Karpas-422 (cell line): Measurements from ENCODE around the gene TRERF1. TPM values are rescaled to one million over a fixed set of nuclear protein-coding genes. Genes with fewer than 3 reads are reported as not detected.

Experiments
- DNase-seq: peaks from one replicate; pipeline ENCODE4 v3.0.0-alpha.2; 2015
- H2AFZ ChIP-seq: fragments of 200-600 bp; sonication (generic); 2 replicates; pipeline ENCODE4 v1.6.1; 2014; ENCODE audit warnings: antibody characterized with exemption, low read length, mixed read lengths
- H3K27ac ChIP-seq: fragments of 200-600 bp; sonication (generic); 2 replicates; pipeline ENCODE4 v1.5.1; 2014; ENCODE audit warnings: mild to moderate bottlenecking, low read length, moderate library complexity
- H3K27me3 ChIP-seq: fragments of 200-600 bp; sonication (generic); 2 replicates; pipeline ENCODE4 v1.6.1; 2014; ENCODE audit warnings: low read length, mixed read lengths
- H3K36me3 ChIP-seq: fragments of 200-600 bp; sonication (generic); 2 replicates; pipeline ENCODE4 v1.6.1; 2014; ENCODE audit warnings: low read length, mixed read lengths; ENCODE audit not compliant: insufficient read depth
- H3K4me1 ChIP-seq: fragments of 200-600 bp; sonication (generic); 2 replicates; pipeline ENCODE4 v1.6.1; 2014; ENCODE audit warnings: mild to moderate bottlenecking, low read length, mixed read lengths
- H3K4me2 ChIP-seq: fragments of 200-600 bp; sonication (generic); 2 replicates; pipeline ENCODE4 v1.6.1; 2014; ENCODE audit warnings: low read length, low read depth, mild to moderate bottlenecking; ENCODE audit not compliant: poor library complexity, severe bottlenecking
- H3K4me3 ChIP-seq: fragments of 200-600 bp; sonication (generic); 2 replicates; pipeline ENCODE4 v1.5.1; 2014; ENCODE audit warnings: mild to moderate bottlenecking, antibody characterized with exemption, low read length, mixed read lengths
- H3K79me2 ChIP-seq: fragments of 200-600 bp; sonication (generic); 2 replicates; pipeline ENCODE4 v1.6.1; 2014; ENCODE audit warnings: mild to moderate bottlenecking, low read length, mixed read lengths
- H3K9ac ChIP-seq: fragments of 200-600 bp; sonication (generic); 2 replicates; pipeline ENCODE4 v1.6.0; 2014; ENCODE audit warnings: low read length
- H3K9me2 ChIP-seq: fragments of 200-600 bp; sonication (generic), shearing (Covaris generic); replicated peaks from 2 replicates; pipeline ENCODE4 v1.6.0; 2014; ENCODE audit warnings: mild to moderate bottlenecking, low read length, moderate library complexity; ENCODE audit not compliant: insufficient read depth
- H3K9me3 ChIP-seq: fragments of 300-700, 200-600 bp; sonication (generic); 2 replicates; pipeline ENCODE4 v1.6.1; 2014; ENCODE audit warnings: low read length, mixed read lengths
- H4K20me1 ChIP-seq: fragments of 200-600 bp; sonication (generic); 2 replicates; pipeline ENCODE4 v1.6.1; 2014; ENCODE audit warnings: mild to moderate bottlenecking, antibody characterized with exemption, low read length, low read depth; ENCODE audit not compliant: insufficient read depth
- total RNA-seq: library from RNA; depleted of rRNA; stranded (reverse); fragments of >200 nt; shearing (Covaris generic); gene quantifications from 2 replicates; pipeline ENCODE4 v1.2.3, GENCODE V29; 2014; ENCODE audit warnings: low replicate concordance

Gene TRERF1
- total RNA-seq, 1 experiment from 2014 or later, result 32.7 TPM

DNA sequence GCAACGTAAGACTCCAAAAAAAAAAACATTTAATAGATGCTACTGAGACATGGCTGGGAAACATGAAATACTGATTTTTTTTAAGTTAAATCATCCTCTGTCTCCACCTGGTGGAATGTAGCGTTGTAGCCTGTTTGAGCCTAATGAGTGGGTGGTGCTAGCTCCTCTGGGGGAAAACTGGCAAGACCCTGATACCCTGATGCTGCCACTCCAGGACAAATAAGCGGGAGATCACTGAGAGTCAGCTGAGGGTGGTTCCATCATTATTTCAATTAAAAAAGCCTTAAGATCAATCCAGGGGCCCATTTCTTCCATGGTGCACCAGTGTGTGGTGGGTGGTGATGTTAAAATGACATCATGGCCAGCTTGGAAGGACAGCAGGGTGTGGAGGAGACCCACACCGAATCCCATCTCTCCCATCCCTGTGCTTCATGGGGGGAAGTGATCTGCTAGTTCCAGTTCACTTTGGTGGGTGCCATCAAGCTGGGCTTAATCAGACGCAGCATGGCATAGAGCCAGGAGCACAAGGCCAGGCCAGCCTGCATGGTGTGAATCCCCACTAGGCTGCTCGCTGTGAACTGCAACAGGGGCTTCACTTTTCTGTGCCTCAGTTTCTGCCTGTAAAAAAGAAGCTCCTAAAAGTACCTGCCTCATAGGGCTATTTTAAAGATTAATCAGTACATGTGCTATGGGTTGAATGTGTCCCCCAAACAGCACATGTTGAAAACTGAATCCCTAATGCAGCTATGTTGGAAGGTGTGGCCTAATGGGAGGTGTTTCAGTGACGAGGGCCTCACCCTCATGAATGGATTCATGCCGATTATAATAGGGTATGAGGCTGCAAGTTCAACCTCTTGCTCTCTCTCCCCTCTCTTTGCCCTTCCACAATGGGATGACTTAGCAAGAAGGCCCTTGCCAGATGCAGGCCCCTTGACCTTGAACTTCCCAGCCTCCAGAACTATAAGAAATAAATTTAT lies 221.1 kb downstream of the TRERF1 start:
- H2AFZ ChIP-seq, result no peak overlapping the region
- H3K27ac ChIP-seq, result no peak overlapping the region
- H4K20me1 ChIP-seq, result no peaks in the 10 kb centered on the region
- no peak overlapping the region for H3K9ac ChIP-seq
- no peaks in the 10 kb centered on the region for H3K9me2 ChIP-seq
- H3K9me3 ChIP-seq, result no peaks in the 10 kb centered on the region
- no peak overlapping the region for H3K4me3 ChIP-seq
- peaks cover 45% of the 10 kb centered on the region; the same call in 1 of the 2 replicates for H3K36me3 ChIP-seq
- H3K4me1 ChIP-seq, result peaks cover 18% of the 10 kb centered on the region
- H3K79me2 ChIP-seq, result no peaks in the 10 kb centered on the region
- H3K4me2 ChIP-seq, result no peak overlapping the region
- peak; percentile 62 for DNase-seq
- H3K27me3 ChIP-seq, result no peaks in the 10 kb centered on the region

- H3K27me3 ChIP-seq, result no peaks in the 10 kb centered on the region
- no peaks in the 10 kb centered on the region for H3K79me2 ChIP-seq
- H3K36me3 ChIP-seq, result peaks cover 36% of the 10 kb centered on the region; the same call in 1 of the 2 replicates
- no peaks in the 10 kb centered on the region for H4K20me1 ChIP-seq
- H3K9ac ChIP-seq, result no peak overlapping the region
- H3K9me3 ChIP-seq, result no peaks in the 10 kb centered on the region
- H3K27ac ChIP-seq, result no peak overlapping the region
- DNase-seq, result no peak
- peaks cover 28% of the 10 kb centered on the region for H3K4me1 ChIP-seq
- no peak overlapping the region for H3K4me2 ChIP-seq
- H2AFZ ChIP-seq, result no peak overlapping the region
- no peaks in the 10 kb centered on the region for H3K9me2 ChIP-seq
- no peak overlapping the region for H3K4me3 ChIP-seq
Measured at GRCh38 chr6:42229506-42230119, 222.1 kb downstream of the TRERF1 start.

- H3K4me1 ChIP-seq, result peaks cover 35% of the 10 kb centered on the region
- no peak overlapping the region for H3K4me2 ChIP-seq
- DNase-seq, result no peak
- peaks cover 35% of the 10 kb centered on the region; the same call in 1 of the 2 replicates for H3K36me3 ChIP-seq
- no peaks in the 10 kb centered on the region for H3K79me2 ChIP-seq
- H3K9ac ChIP-seq, result no peak overlapping the region
- H3K27me3 ChIP-seq, result no peaks in the 10 kb centered on the region
- H3K27ac ChIP-seq, result no peak overlapping the region
- no peaks in the 10 kb centered on the region for H4K20me1 ChIP-seq
- H3K9me2 ChIP-seq, result no peaks in the 10 kb centered on the region
- H3K4me3 ChIP-seq, result no peak overlapping the region
- no peak overlapping the region for H2AFZ ChIP-seq
- no peaks in the 10 kb centered on the region for H3K9me3 ChIP-seq
Measured at GRCh38 chr6:42228305-42228704, 223.4 kb downstream of the TRERF1 start.

DNA sequence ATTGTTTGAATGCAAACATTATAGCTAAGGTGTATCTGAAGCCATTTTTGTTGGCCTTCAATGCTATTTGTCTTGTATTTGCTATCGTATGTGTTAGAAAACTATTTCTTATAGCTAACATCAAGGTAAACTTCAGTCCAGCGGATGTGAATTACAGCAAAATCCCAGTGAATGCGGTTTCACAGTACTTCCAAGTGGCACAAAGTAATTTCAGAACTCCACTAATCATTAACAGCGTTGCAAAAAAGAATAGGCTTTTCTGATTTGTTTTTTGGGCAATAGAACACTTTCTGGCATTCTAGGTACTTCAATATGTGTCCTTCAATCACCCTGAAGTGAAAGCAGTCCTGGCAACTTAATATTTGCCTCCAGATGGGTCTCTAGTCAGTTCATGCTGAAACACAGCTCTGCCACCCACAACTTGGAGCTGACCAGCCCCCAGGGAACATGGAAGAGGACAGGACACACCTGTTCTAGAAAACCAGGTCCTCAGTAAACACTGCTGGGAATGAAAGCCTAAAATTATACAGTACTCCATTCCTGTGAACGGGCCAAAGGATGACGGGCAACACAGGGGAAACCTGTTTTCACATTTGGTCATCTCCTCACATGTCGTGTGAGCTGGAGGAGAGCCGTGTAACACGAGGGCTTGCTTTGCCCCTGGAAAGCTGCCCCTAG lies 224.4 kb downstream of the TRERF1 start:
- H3K9me2 ChIP-seq, result no peaks in the 10 kb centered on the region
- H3K36me3 ChIP-seq, result peaks cover 30% of the 10 kb centered on the region; the same call in 1 of the 2 replicates
- H4K20me1 ChIP-seq, result no peaks in the 10 kb centered on the region
- H2AFZ ChIP-seq, result no peak overlapping the region
- H3K4me3 ChIP-seq, result no peak overlapping the region
- no peak overlapping the region for H3K4me2 ChIP-seq
- H3K9ac ChIP-seq, result no peak overlapping the region
- H3K79me2 ChIP-seq, result no peaks in the 10 kb centered on the region
- peaks cover 35% of the 10 kb centered on the region for H3K4me1 ChIP-seq
- no peaks in the 10 kb centered on the region for H3K9me3 ChIP-seq
- H3K27me3 ChIP-seq, result no peaks in the 10 kb centered on the region
- H3K27ac ChIP-seq, result no peak overlapping the region
- DNase-seq, result no peak

DNA sequence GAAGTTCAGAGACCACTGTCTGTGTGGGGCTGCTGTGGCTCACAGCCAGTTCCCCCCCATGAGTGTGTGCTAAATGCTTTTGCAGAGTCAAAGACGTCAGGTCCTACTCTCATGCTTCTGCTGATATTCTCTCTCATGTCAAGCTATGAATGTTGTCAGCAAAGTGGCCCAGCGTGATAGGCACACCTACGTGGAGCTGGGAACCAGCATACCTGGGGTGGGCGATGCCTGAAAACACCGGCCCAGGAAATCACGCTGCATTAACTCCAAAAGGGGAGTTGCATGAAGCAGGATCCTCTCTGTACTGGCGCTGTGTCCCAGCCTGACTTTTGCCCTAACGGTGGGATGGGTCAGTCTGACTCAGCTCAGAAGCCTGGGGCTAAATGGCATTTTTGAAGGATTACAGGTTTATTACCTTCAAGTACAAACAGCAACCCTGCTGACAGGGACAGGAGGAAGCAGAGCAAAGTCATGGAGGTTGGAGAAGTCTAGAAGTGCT lies 225.0 kb downstream of the TRERF1 start:
- no peak overlapping the region for H3K4me2 ChIP-seq
- peak overlapping the region; percentile 20; the same call in 1 of the 2 replicates for H3K27ac ChIP-seq
- no peak for DNase-seq

GRCh38 chr6:42226161-42226611 lies 225.5 kb downstream of the TRERF1 start:
- no peak overlapping the region for H3K4me2 ChIP-seq
- no peak overlapping the region for H2AFZ ChIP-seq
- no peaks in the 10 kb centered on the region for H3K79me2 ChIP-seq
- DNase-seq, result no peak
- no peaks in the 10 kb centered on the region for H3K9me3 ChIP-seq
- peak overlapping the region; percentile 91; the same call in 1 of the 2 replicates for H3K27ac ChIP-seq
- H4K20me1 ChIP-seq, result no peaks in the 10 kb centered on the region
- no peak overlapping the region for H3K4me3 ChIP-seq
- H3K9ac ChIP-seq, result no peak overlapping the region
- H3K4me1 ChIP-seq, result peaks cover 35% of the 10 kb centered on the region
- H3K9me2 ChIP-seq, result no peaks in the 10 kb centered on the region
- no peaks in the 10 kb centered on the region for H3K27me3 ChIP-seq
- peaks cover 19% of the 10 kb centered on the region; the same call in 1 of the 2 replicates for H3K36me3 ChIP-seq

More for the DNA sequence above, 225.0 kb downstream of the TRERF1 start:
- Histone ChIP-seq H3K27me3 (no peaks in the 10 kb centered on the region), H3K36me3 (peaks cover 24% of the 10 kb centered on the region; the same call in 1 of the 2 replicates), H3K9me3 (no peaks in the 10 kb centered on the region), H3K9me2 (no peaks in the 10 kb centered on the region), H4K20me1 (no peaks in the 10 kb centered on the region), H3K9ac (no peak overlapping the region), H3K79me2 (no peaks in the 10 kb centered on the region), H3K4me3 (no peak overlapping the region), H2AFZ (no peak overlapping the region), H3K4me1 (peaks cover 35% of the 10 kb centered on the region)

DNA sequence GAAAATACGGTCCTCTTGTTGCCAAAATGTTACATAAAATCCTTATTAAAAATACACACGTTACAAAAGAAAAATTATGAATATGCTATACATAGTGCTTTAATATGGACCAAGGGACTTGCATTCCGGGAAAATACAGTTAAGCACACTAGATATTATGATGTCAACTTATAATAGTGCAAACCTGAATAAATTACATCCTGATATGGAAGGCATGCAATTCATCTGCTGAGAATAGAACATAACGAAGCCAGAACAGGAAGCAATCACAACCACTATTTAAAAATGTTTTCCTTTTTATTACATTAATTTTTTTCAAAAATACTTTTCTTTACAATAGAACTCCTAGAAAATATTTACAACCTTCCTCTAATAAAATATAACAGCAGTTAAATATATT lies 226.3 kb downstream of the TRERF1 start:
- Histone ChIP-seq H2AFZ (no peak overlapping the region), H3K36me3 (peaks cover 19% of the 10 kb centered on the region; the same call in 1 of the 2 replicates), H4K20me1 (no peaks in the 10 kb centered on the region), H3K9me3 (no peaks in the 10 kb centered on the region), H3K27me3 (no peaks in the 10 kb centered on the region), H3K9ac (no peak overlapping the region; the same call in 1 of the 2 replicates), H3K27ac (peak overlapping the region; percentile 91), H3K4me3 (no peak overlapping the region), H3K9me2 (no peaks in the 10 kb centered on the region), H3K4me2 (peak overlapping the region; percentile 60), H3K79me2 (no peaks in the 10 kb centered on the region), H3K4me1 (peaks cover 35% of the 10 kb centered on the region)
- DNase-seq, result no peak
